SK-N-SH (cell line): Measurements from ENCODE around the gene PUS1. TPM values are rescaled to one million over a fixed set of nuclear protein-coding genes. Genes with fewer than 3 reads are reported as not detected.

Experiments used
- CTCF ChIA-PET: fragments of 300-600, 350-600 bp; formaldehyde crosslinking; extraction: SDS; loops from one replicate; lab custom pipeline; 2021; lab: Yijun Ruan, JAX
- POLR2A ChIA-PET: fragments of 350-600 bp; sonication (Branson Sonifier 250); formaldehyde crosslinking; extraction: SDS; loops from one replicate; lab custom pipeline; 2020; ENCODE audit warnings: antibody characterized with exemption, inconsistent platforms; lab: Yijun Ruan, JAX
- DNase-seq: peaks from one replicate; pipeline ENCODE4 v3.0.0; 2012
- H2AFZ ChIP-seq: fragments of 200-600 bp; sonication (generic); 2 replicates; pipeline ENCODE4 v1.8.1; 2016; ENCODE audit warnings: antibody characterized with exemption, mild to moderate bottlenecking, low read depth
- H3F3A ChIP-seq: fragments of 200-600 bp; sonication (generic); replicated peaks from 2 replicates; pipeline ENCODE3; 2016; ENCODE audit warnings: antibody characterized with exemption, mild to moderate bottlenecking; ENCODE audit not compliant: insufficient read depth
- H3K27ac ChIP-seq, 2 experiments: fragments of 200-500 bp in 1 of 2; fragments of 200-600 bp in 1 of 2; sonication (Bioruptor generic) in 1 of 2; sonication (generic), shearing (Covaris generic) in 1 of 2; 2 replicates each; pipeline versions ENCODE4 v1.5.1 to v1.6.1; 2014 to 2016; ENCODE audit warnings: low read depth in 2 of 2, inconsistent platforms in 1 of 2, low read length in 1 of 2, mild to moderate bottlenecking in 1 of 2, mixed read lengths in 1 of 2
- H3K27me3 ChIP-seq: fragments of 200-600 bp; sonication (generic), shearing (Covaris generic); 2 replicates; pipeline ENCODE4 v1.6.1; 2016; ENCODE audit warnings: mixed run types; ENCODE audit not compliant: insufficient read depth
- H3K36me3 ChIP-seq, 2 experiments: fragments of 200-500 bp in 1 of 2; fragments of 200-600 bp in 1 of 2; sonication (Bioruptor generic) in 1 of 2; sonication (generic) in 1 of 2; replicated peaks in 1 of 2; 2 replicates each; pipeline versions ENCODE3 to v1.5.1; 2014 to 2016; ENCODE audit warnings: low read length in 1 of 2, mild to moderate bottlenecking in 1 of 2; ENCODE audit not compliant: insufficient read depth in 2 of 2, control insufficient read depth in 1 of 2
- H3K4me1 ChIP-seq, 2 experiments: fragments of 200-500 bp in 1 of 2; fragments of 200-600 bp in 1 of 2; sonication (Bioruptor generic) in 1 of 2; sonication (generic), shearing (Covaris generic) in 1 of 2; 2 replicates each; pipeline versions ENCODE4 v1.5.1 to v1.6.1; 2014 to 2016; ENCODE audit warnings: low read depth in 1 of 2, low read length in 1 of 2, mixed run types in 1 of 2; ENCODE audit not compliant: insufficient read depth in 2 of 2, control insufficient read depth in 1 of 2
- H3K4me2 ChIP-seq: fragments of 200-600 bp; sonication (generic), shearing (Covaris generic); 2 replicates; pipeline ENCODE4 v1.6.1; 2017; ENCODE audit warnings: mixed run types
- H3K4me3 ChIP-seq, 2 experiments: fragments of 200-500 bp in 1 of 2; fragments of 200-600 bp in 1 of 2; sonication (Bioruptor generic) in 1 of 2; sonication (generic), shearing (Covaris generic) in 1 of 2; 2 replicates each; pipeline versions ENCODE4 v1.5.1 to v1.8.1; 2014 to 2016; ENCODE audit warnings: low read depth in 2 of 2, inconsistent platforms in 1 of 2, low read length in 1 of 2, mild to moderate bottlenecking in 1 of 2, mixed read lengths in 1 of 2, moderate library complexity in 1 of 2
- H3K79me2 ChIP-seq: fragments of 200-600 bp; sonication (generic); 2 replicates; pipeline ENCODE4 v1.8.1; 2017; ENCODE audit warnings: mild to moderate bottlenecking; ENCODE audit not compliant: insufficient read depth
- H3K9ac ChIP-seq: fragments of 200-600 bp; sonication (generic); 2 replicates; pipeline ENCODE4 v1.6.1; 2017; ENCODE audit warnings: mixed run types
- H3K9me2 ChIP-seq: fragments of 200-600 bp; sonication (generic); 2 replicates; pipeline ENCODE4 v1.6.1; 2017; ENCODE audit warnings: mixed run types
- H3K9me3 ChIP-seq: fragments of 200-600 bp; sonication (generic); 2 replicates; pipeline ENCODE4 v1.6.1; 2017; ENCODE audit warnings: mixed run types, mild to moderate bottlenecking, moderate library complexity
- H4K20me1 ChIP-seq: fragments of 200-600 bp; sonication (generic); 2 replicates; pipeline ENCODE4 v1.6.1; 2017; ENCODE audit warnings: mild to moderate bottlenecking, mixed run types; ENCODE audit not compliant: insufficient read depth
- CTCF ChIP-seq: fragments of 200-600 bp; sonication (generic); IDR thresholded peaks from 2 replicates; pipeline ENCODE4 v1.6.1; 2017; ENCODE audit warnings: antibody characterized with exemption, mild to moderate bottlenecking, moderate library complexity
- EP300 ChIP-seq, 2 experiments: IDR thresholded peaks; 2 replicates each; pipeline versions ENCODE4 v1.4.0 to v1.6.1; 2012; ENCODE audit warnings: borderline replicate concordance in 1 of 2, low read depth in 1 of 2, low read length in 1 of 2
- FOSL2 ChIP-seq: IDR thresholded peaks from 2 replicates; pipeline ENCODE4 v1.4.0; 2012; ENCODE audit warnings: low read depth, mild to moderate bottlenecking, moderate library complexity, borderline replicate concordance
- GATA2 ChIP-seq: sonication (generic); formaldehyde crosslinking; IDR thresholded peaks from 2 replicates; pipeline ENCODE4 v1.5.0; 2020; ENCODE audit warnings: mild to moderate bottlenecking, missing genetic modification reagents
- PBX3 ChIP-seq: IDR thresholded peaks from 2 replicates; pipeline ENCODE4; 2012
- RAD21 ChIP-seq: IDR thresholded peaks from 2 replicates; pipeline ENCODE4 v1.6.1; 2012; ENCODE audit warnings: mild to moderate bottlenecking, low read length
- RCOR1 ChIP-seq: fragments of 150-350 bp; IDR thresholded peaks from 2 replicates; pipeline ENCODE4 v1.6.1; 2017; ENCODE audit warnings: antibody characterized with exemption, low read length
- REST ChIP-seq: IDR thresholded peaks from 2 replicates; pipeline ENCODE4 v1.6.1; 2012; ENCODE audit warnings: mild to moderate bottlenecking, low read depth, low read length, moderate library complexity
- USF2 ChIP-seq: fragments of 150-350 bp; IDR thresholded peaks from 2 replicates; pipeline ENCODE4 v1.6.1; 2017; ENCODE audit warnings: antibody characterized with exemption, low read length, low read depth, borderline replicate concordance
- YY1 ChIP-seq: IDR thresholded peaks from 2 replicates; pipeline ENCODE4 v1.4.0; 2012; ENCODE audit warnings: low read depth, mild to moderate bottlenecking
- WGBS: methylation state at CpG from one replicate; pipeline ENCODE4 v1.1.6; 2017; ENCODE audit warnings: low lambda C conversion rate; 5-methylcytosine and 5-hydroxymethylcytosine counted together
- polyA plus RNA-seq, 3 experiments: library from polyadenylated mRNA; depleted of rRNA; stranded (reverse); fragments of >200 nt; gene quantifications; 2 replicates each; pipeline ENCODE4 v1.2.3, GENCODE V29; 2012

Gene PUS1
- polyA plus RNA-seq, 1 of the 3 experiments (the other 2 are of a cell fraction), result 53.1 TPM

- peaks cover 4 to 60% of the 10 kb centered on the region in 2 experiments for H3K36me3 ChIP-seq
- ChIA-PET POLR2A (no interaction called here), CTCF (interaction anchor here (2.8 to 3.6 kb wide), 2 partner anchors 14 to 78 kb away, joined by 12 to 23 read pairs; no protein-coding TSS in a partner anchor)
- no peaks in the 10 kb centered on the region for H3K27me3 ChIP-seq
- H3K4me1 ChIP-seq, result peaks cover 9 to 27% of the 10 kb centered on the region in 2 experiments; a peak in 2 of 4 replicates
- 0 out of 2 replicates have a peak, but pooled peaks cover 4% of the 10 kb centered on the region for H3K79me2 ChIP-seq
- H3K4me2 ChIP-seq, result no peak overlapping the region
- no peaks in the 10 kb centered on the region for H3F3A ChIP-seq
- H3K9ac ChIP-seq, result no peak overlapping the region
- H3K9me2 ChIP-seq, result no peaks in the 10 kb centered on the region
- no peaks in the 10 kb centered on the region for H4K20me1 ChIP-seq
- TF ChIP-seq YY1 (no peak), CTCF (no peak), PBX3 (no peak), EP300 (IDR thresholded peaks at IDR 0.05; ENCODE audit: borderline replicate concordance in 1 of 2, low read depth in 1 of 2, low read length in 1 of 2) (no peak), REST (no peak), RAD21 (no peak), RCOR1 (no peak), GATA2 (CRISPR knock-in tag) (no peak)
- DNase-seq, result no peak
- no peaks in the 10 kb centered on the region for H3K9me3 ChIP-seq
- H2AFZ ChIP-seq, result no peak overlapping the region
- WGBS, result 96% methylated on average over 8 of the region's 8 CpGs
- no peak overlapping the region; a peak in 1 of 4 replicates for H3K27ac ChIP-seq
- no peak overlapping the region for H3K4me3 ChIP-seq
Measured at GRCh38 chr12:131913666-131914065, 15.4 kb upstream of the PUS1 start.

GRCh38 chr12:131914179-131914702 lies 14.8 kb upstream of the PUS1 start:
- DNase-seq, result no peak
- 0 out of 2 replicates have a peak, but pooled peaks cover 4% of the 10 kb centered on the region for H3K79me2 ChIP-seq
- POLR2A ChIA-PET, result no interaction called here
- no peaks in the 10 kb centered on the region for H3F3A ChIP-seq
- no peaks in the 10 kb centered on the region for H4K20me1 ChIP-seq
- CTCF ChIA-PET, result interaction anchor here (2.8 to 3.6 kb wide), 2 partner anchors 14 to 78 kb away, joined by 12 to 23 read pairs; no protein-coding TSS in a partner anchor
- H3K27ac ChIP-seq, result no peak overlapping the region; a peak in 1 of 4 replicates
- 92% methylated on average over 13 of the region's 14 CpGs for WGBS
- H3K9me2 ChIP-seq, result no peaks in the 10 kb centered on the region
- no peaks in the 10 kb centered on the region for H3K9me3 ChIP-seq
- no peak overlapping the region for H3K4me3 ChIP-seq
- peaks cover 9 to 27% of the 10 kb centered on the region in 2 experiments; a peak in 2 of 4 replicates for H3K4me1 ChIP-seq
- H3K36me3 ChIP-seq, result peaks cover 4 to 54% of the 10 kb centered on the region in 2 experiments
- H3K9ac ChIP-seq, result no peak overlapping the region
- H3K27me3 ChIP-seq, result no peaks in the 10 kb centered on the region
- H3K4me2 ChIP-seq, result no peak overlapping the region
- H2AFZ ChIP-seq, result no peak overlapping the region
- TF ChIP-seq REST (no peak), USF2 (no peak), FOSL2 (no peak), RCOR1 (no peak)
